AG08395 (cell line): Measurements from ENCODE around the gene RHBDF1.

Experiments used
- DNase-seq: peaks from one replicate; pipeline ENCODE4 v3.0.0; 2012; ENCODE audit warnings: mixed read lengths, low spot score

The RHBDF1 gene

GRCh38 chr16:92431-93339 lies 20.3 kb upstream of the RHBDF1 start:
- DNase-seq = no peak

- DNase-seq = no peak
Measured at GRCh38 chr16:91484-91883, 19.1 kb upstream of the RHBDF1 start.

GRCh38 chr16:89391-90302 lies 17.2 kb upstream of the RHBDF1 start:
- DNase-seq = no peak

- DNase-seq = no peak
Measured at GRCh38 chr16:88613-89012, 16.2 kb upstream of the RHBDF1 start.

GRCh38 chr16:86483-86952 lies 14.1 kb upstream of the RHBDF1 start:
- no peak for DNase-seq

GRCh38 chr16:85865-86264 lies 13.4 kb upstream of the RHBDF1 start:
- no peak for DNase-seq

- no peak for DNase-seq
Measured at GRCh38 chr16:85407-85782, 13.0 kb upstream of the RHBDF1 start.

GRCh38 chr16:84718-85406 lies 12.4 kb upstream of the RHBDF1 start:
- DNase-seq = peak; percentile 95

GRCh38 chr16:83781-84615 lies 11.6 kb upstream of the RHBDF1 start:
- no peak for DNase-seq

GRCh38 chr16:83060-83603 lies 10.7 kb upstream of the RHBDF1 start:
- DNase-seq = no peak

GRCh38 chr16:79151-80054 lies 7.0 kb upstream of the RHBDF1 start:
- no peak for DNase-seq

- peak; percentile 47 for DNase-seq
Measured at GRCh38 chr16:78444-79150, 6.2 kb upstream of the RHBDF1 start.

- peak; percentile 98 for DNase-seq
Measured at GRCh38 chr16:77807-78443, 5.5 kb upstream of the RHBDF1 start, which contains the start of gene MPG. MPG (plus strand) TSS chr16:78225; CDS start chr16:78310, 85 bp downstream.

- DNase-seq = peak; percentile 55
Measured at GRCh38 chr16:77273-77806, 4.9 kb upstream of the RHBDF1 start.

GRCh38 chr16:76535-77272 lies 4.3 kb upstream of the RHBDF1 start:
- peak; percentile 80 for DNase-seq

- peak; percentile 89 for DNase-seq
Measured at GRCh38 chr16:75580-76501, 3.4 kb upstream of the RHBDF1 start.
